ENCODE results near the gene MAP4K5.

- no peak for TF ChIP-seq POLR2A (IDR thresholded peaks at IDR 0.05)
- TF ChIP-seq CTCF (IDR thresholded peaks at IDR 0.05): no peak
- TF ChIP-seq POLR2AphosphoS5 (IDR thresholded peaks at IDR 0.05): no peak
Observed at GRCh38 chr14:50383618-50384225, 148.6 kb downstream of the MAP4K5 start.

Measured in breast epithelium (tissue), 3 donors.